Large intestine (tissue), 3 donors: ENCODE measurements around the gene NOD1. TPM values are rescaled to one million over a fixed set of nuclear protein-coding genes. Genes with fewer than 3 reads are reported as not detected.

Experiments
- DNase-seq, 2 donors: peaks; one replicate each; pipeline versions ENCODE4 v3.0.0 to v3.0.0-alpha.2; 2013
- H3K27ac ChIP-seq: one replicate; pipeline ENCODE4 v1.5.1; 2013; ENCODE audit warnings: low read length
- H3K27me3 ChIP-seq: 2 replicates; pipeline ENCODE4 v1.6.1; 2013; ENCODE audit warnings: low read length; ENCODE audit not compliant: control insufficient read depth, insufficient read depth
- H3K36me3 ChIP-seq: 2 replicates; pipeline ENCODE4 v1.6.1; 2013; ENCODE audit warnings: low read length; ENCODE audit not compliant: control insufficient read depth, insufficient read depth
- H3K4me1 ChIP-seq: one replicate; pipeline ENCODE4 v1.6.1; 2013; ENCODE audit warnings: low read length; ENCODE audit not compliant: control insufficient read depth, insufficient read depth
- H3K4me3 ChIP-seq: one replicate; pipeline ENCODE4 v1.5.1; 2013; ENCODE audit warnings: low read length
- H3K9me3 ChIP-seq: one replicate; pipeline ENCODE4 v1.6.1; 2013; ENCODE audit warnings: mild to moderate bottlenecking, low read depth, low read length, moderate library complexity; ENCODE audit not compliant: control insufficient read depth
- WGBS: methylation state at CpG from one replicate; pipeline ENCODE4 v1.1.5; 2013; ENCODE audit warnings: low lambda C conversion rate; ENCODE audit not compliant: insufficient coverage; 5-methylcytosine and 5-hydroxymethylcytosine counted together
- polyA plus RNA-seq: library from polyadenylated mRNA; unstranded; fragments of 120-200 nt; gene quantifications from one replicate; pipeline ENCODE4 v1.2.1, GENCODE V29; 2013

Gene NOD1
- polyA plus RNA-seq, 1 donor, result 7.5 TPM

DNA sequence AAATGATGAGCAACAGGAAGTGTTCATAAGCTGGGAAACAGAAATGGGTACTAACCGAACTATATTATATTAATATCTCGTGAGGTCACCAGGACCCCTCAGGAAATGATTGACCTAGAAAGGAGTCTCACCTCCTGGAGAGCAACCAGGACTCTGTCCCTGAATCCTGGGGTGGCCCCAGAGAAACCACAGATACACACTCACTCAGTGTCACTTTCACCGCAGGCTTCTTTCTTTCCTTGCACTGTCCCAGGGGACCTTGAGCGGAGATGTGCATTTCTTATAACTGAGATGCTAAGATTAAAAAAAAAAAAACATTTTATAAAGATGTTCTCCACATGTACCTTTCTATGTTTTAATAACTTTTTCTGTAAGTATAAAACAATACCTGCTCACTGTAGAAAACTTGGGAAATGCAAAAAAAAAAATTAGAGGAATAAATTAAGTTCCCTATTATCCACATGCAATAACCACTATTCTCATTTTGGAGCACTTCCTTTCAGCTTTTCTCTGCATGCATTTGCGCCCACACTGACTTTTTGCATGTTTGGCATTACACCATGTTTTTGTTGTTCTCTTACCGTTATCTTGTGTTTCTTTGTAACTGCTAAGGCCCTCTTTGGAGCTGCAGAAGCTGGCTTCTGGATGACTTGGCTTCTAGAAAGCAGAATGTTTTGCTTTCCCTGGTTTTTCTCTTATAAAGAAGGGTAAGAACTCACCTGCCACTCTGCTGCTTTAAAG is 15.0 kb downstream of the NOD1 start:
- no peaks in the 10 kb centered on the region for H3K27me3 ChIP-seq
- H3K4me1 ChIP-seq, result peaks cover 13% of the 10 kb centered on the region
- no peaks in the 10 kb centered on the region for H3K9me3 ChIP-seq
- H3K36me3 ChIP-seq, result no peaks in the 10 kb centered on the region
- 80% methylated on average over 1 of the region's 6 CpGs for WGBS
- DNase-seq, result no peak
- no peak overlapping the region for H3K27ac ChIP-seq
- no peak overlapping the region for H3K4me3 ChIP-seq

DNA sequence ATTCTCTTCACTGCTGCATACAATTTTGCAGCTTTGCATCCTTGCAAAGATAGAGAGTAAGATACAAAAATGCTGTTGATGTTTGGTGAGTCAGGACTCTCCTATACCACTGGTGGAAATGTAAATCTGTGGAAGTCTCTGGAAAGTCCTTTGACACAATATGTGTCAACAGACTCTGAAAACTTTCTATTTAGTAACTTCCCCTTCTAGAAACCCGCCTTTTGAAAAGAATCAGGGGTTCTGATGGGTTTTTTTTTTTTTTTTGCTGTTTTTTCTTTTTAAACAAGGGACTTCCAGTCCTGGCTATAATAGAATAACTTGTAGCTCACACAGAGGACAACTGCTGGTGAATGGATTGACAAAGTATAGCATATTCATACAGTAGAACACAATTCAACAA is 16.4 kb downstream of the NOD1 start:
- Histone ChIP-seq H3K9me3 (no peaks in the 10 kb centered on the region), H3K4me3 (no peak overlapping the region), H3K27me3 (no peaks in the 10 kb centered on the region), H3K4me1 (peaks cover 13% of the 10 kb centered on the region), H3K27ac (no peak overlapping the region), H3K36me3 (no peaks in the 10 kb centered on the region)
- 100% methylated on average over 1 of the region's 1 CpG for WGBS
- no peak for DNase-seq

DNA sequence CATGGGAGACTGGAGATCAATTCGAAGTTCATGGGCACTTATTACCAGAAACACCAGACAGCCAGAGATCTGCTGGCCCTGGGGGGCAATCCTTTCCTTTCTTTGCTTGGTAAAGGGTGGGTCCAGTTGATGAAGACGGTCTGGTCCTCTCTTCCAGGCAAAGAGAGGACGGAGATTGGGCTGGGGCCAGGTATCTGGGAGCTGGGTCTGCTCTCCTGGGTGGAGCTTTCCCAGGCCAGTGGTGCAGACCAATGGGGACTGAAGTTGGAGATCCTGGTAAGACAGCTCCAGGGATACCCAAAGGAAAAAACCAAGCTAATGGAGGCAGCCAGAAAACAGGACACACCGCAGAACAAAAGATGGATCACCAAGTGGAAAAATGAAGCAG is 18.3 kb downstream of the NOD1 start:
- Histone ChIP-seq H3K27ac (peak overlapping the region; percentile 73), H3K4me3 (no peak overlapping the region), H3K27me3 (no peaks in the 10 kb centered on the region), H3K4me1 (peaks cover 13% of the 10 kb centered on the region), H3K9me3 (no peaks in the 10 kb centered on the region), H3K36me3 (peaks cover 11% of the 10 kb centered on the region)
- no CpG with 5 or more reads among the region's 4 CpGs for WGBS
- DNase-seq, result no peak

- H3K27ac ChIP-seq, result peak overlapping the region; percentile 73
These were observed 18.9 kb downstream of the NOD1 start for GRCh38 chr7:30459591-30460245.

DNA sequence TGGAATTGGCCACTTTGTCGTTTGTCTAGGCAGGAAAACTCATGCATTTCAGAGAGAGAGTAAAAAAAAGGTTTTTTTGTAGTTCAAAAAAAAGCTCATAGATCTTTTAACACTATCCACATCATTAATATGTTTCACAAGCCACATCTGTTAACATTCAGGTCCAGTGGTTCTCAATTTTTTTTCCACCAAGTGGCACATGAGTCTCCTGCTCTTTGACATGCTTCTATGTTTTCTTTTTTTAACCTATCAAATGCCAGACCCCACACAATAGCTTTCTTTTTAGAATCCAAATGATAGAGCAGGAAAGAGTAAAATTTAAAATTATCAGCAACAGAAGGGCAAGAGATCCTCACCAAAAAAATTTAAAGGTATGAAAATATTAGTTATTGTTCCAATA is 20.3 kb downstream of the NOD1 start:
- Histone ChIP-seq H3K27ac (no peak overlapping the region), H3K4me3 (no peak overlapping the region), H3K27me3 (no peaks in the 10 kb centered on the region), H3K9me3 (no peaks in the 10 kb centered on the region), H3K4me1 (peaks cover 13% of the 10 kb centered on the region), H3K36me3 (peaks cover 23% of the 10 kb centered on the region)
- WGBS, result no CpG with 5 or more reads among the region's 1 CpG
- DNase-seq, result no peak

More at GRCh38 chr7:30459591-30460245, 18.9 kb downstream of the NOD1 start:
- Histone ChIP-seq H3K4me1 (peaks cover 13% of the 10 kb centered on the region), H3K9me3 (no peaks in the 10 kb centered on the region), H3K4me3 (no peak overlapping the region), H3K27me3 (no peaks in the 10 kb centered on the region), H3K36me3 (peaks cover 17% of the 10 kb centered on the region)
- WGBS, result 20% methylated on average over 1 of the region's 9 CpGs
- peak; percentile 89 to 94 for DNase-seq

GRCh38 chr7:30453921-30454320 is 24.7 kb downstream of the NOD1 start:
- no peak for DNase-seq
- WGBS, result 100% methylated on average over 2 of the region's 3 CpGs
- H3K36me3 ChIP-seq, result peaks cover 56% of the 10 kb centered on the region

DNA sequence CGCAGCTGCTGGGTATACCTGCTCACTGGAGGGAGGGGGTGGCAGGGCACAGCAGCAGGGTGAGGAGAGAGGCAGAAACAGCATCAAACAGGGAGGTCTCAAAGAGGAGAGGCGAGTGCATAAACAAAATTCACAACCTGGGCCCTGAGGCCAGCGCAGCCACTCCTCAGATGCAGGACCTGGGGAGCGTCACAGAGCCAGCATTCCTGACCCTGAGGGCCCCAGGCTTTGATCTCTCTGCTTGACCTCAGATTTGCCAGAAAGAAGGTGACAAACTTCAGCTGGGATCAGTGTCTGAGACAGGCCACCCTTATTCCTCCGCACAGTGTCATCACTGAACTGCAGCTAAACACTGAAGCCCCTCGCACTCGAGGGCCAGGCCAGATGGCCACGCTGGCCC is 25.6 kb downstream of the NOD1 start:
- no peak for DNase-seq
- Histone ChIP-seq H3K36me3 (peaks cover 59% of the 10 kb centered on the region), H3K4me1 (no peaks in the 10 kb centered on the region), H3K27me3 (no peaks in the 10 kb centered on the region), H3K4me3 (no peak overlapping the region), H3K27ac (no peak overlapping the region), H3K9me3 (peaks cover 4% of the 10 kb centered on the region)
- no CpG with 5 or more reads among the region's 8 CpGs for WGBS

More at GRCh38 chr7:30453921-30454320, 24.7 kb downstream of the NOD1 start:
- Histone ChIP-seq H3K9me3 (peaks cover 4% of the 10 kb centered on the region), H3K4me3 (no peak overlapping the region), H3K4me1 (peaks cover under 1% of the 10 kb centered on the region), H3K27ac (no peak overlapping the region), H3K27me3 (no peaks in the 10 kb centered on the region)

DNA sequence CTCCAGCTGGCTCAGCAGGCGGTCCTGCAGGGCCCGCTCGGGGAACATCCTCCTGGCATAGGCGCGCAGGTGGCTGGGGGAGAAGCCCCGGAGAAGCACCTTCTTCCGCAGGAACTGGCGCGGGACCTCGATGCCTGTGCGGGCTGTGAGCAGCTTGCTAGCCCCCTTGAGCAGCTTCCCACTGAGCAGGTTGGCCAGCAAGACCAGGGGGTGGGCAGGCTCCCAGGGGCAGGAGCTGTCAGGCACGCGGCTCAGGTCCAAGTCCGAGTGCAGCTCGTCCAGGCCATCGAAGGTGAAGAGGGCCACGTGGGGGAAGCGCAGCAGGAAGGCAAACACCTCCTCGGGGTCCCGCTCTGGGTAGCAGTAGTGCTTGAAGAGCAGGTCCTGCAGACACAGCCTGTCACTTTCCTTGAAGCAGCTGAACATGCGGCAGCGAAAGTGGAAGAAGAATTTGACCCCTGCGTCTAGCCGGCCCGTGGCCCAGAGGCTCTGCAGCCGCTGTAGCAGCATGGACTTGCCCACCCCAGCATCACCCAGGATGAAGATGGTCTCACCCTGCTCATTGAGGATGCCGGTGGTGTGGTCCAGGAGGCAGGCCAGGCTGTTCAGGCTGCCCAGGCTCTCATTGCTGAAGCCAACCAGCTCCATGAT is 26.2 kb downstream of the NOD1 start:
- H3K4me1 ChIP-seq, result no peaks in the 10 kb centered on the region
- peaks cover 64% of the 10 kb centered on the region for H3K36me3 ChIP-seq
- DNase-seq, result no peak
- no peaks in the 10 kb centered on the region for H3K27me3 ChIP-seq
- H3K4me3 ChIP-seq, result no peak overlapping the region
- WGBS, result no CpG with 5 or more reads among the region's 27 CpGs
- H3K27ac ChIP-seq, result no peak overlapping the region
- H3K9me3 ChIP-seq, result peaks cover 4% of the 10 kb centered on the region

DNA sequence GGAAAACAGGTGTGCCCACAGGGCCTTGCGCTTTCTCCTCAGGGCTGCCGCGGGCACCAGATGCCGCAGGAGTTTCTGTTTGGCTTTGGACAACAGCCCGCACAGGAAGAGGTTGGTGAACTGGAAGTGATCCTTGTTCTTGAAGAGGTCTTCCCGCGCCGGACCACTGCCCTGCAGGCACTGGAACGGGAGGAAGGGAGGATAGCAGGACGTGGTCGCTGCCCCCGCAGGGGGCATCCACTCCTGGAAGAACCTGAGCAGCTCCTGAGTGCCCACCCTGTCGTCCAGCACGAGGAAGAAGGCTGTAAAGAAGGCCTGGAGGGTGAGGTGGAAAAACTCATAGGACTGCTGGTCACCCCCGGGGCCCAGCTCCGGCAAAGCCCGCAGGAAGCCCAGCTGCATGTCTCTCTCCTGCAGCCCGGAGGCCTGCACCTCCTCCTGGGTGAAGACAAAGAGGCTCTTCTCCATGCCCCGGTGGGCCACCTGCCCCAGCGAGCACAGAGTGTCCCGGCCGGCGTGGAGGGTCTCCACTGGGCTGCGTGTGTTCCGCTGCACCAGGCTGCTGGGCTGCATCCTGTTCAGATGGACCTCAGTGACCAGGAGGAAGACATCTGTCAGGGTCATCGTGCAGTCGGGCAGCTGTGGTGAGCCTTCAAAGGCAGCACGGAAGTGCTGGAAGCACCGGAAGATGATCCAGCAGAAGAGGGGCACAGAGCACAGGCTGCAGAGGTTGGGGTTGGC is 26.9 kb downstream of the NOD1 start:
- H3K9me3 ChIP-seq, result peaks cover 4% of the 10 kb centered on the region
- H3K27ac ChIP-seq, result no peak overlapping the region
- DNase-seq, result no peak
- no CpG with 5 or more reads among the region's 29 CpGs for WGBS
- H3K36me3 ChIP-seq, result peaks cover 68% of the 10 kb centered on the region
- H3K4me1 ChIP-seq, result no peaks in the 10 kb centered on the region
- H3K27me3 ChIP-seq, result no peaks in the 10 kb centered on the region
- no peak overlapping the region for H3K4me3 ChIP-seq

- no peak overlapping the region for H3K4me3 ChIP-seq
- H3K27ac ChIP-seq, result no peak overlapping the region
- H3K9me3 ChIP-seq, result peaks cover 4% of the 10 kb centered on the region
- no peaks in the 10 kb centered on the region for H3K27me3 ChIP-seq
- no peak for DNase-seq
- WGBS, result 100% methylated on average over 2 of the region's 22 CpGs
- H3K36me3 ChIP-seq, result peaks cover 66% of the 10 kb centered on the region
- no peaks in the 10 kb centered on the region for H3K4me1 ChIP-seq
These were observed 27.5 kb downstream of the NOD1 start for GRCh38 chr7:30450983-30451497.
